ENCODE results near the gene CLIP2. TPM values are rescaled to one million over a fixed set of nuclear protein-coding genes. Genes with fewer than 3 reads are reported as not detected.

CLIP2 gene
- total and polyA plus RNA-seq, 7 donors: 20.7 to 56.4 (median 23.4) TPM

DNA sequence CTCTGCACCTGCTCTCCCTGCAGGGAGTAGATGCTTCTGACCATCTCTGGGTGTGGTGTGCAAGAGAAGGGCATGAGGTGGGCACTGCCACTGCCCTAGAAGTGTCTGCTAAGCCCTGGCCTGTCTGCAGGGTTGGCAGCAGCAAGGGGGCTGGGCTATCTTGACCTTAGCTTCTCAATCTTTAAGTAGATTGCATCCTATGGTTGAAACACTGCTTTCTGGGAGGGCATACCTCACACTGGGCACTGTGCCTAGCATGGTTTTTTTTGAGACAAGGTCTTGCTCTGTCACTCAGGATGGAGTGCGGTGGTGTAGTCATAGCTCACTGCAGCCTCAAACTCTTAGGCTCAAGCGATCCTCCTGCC, 54.9 kb downstream of the CLIP2 start:
- no peak for DNase-seq
- H3K4me1 ChIP-seq: peaks cover 0 to 6% (median 0%) of the 10 kb centered on the region in 4 donors
- 95 to 98% methylated on average over 2 of the region's 2 CpGs for WGBS, 2 donors
- TF ChIP-seq, protein P1, sequence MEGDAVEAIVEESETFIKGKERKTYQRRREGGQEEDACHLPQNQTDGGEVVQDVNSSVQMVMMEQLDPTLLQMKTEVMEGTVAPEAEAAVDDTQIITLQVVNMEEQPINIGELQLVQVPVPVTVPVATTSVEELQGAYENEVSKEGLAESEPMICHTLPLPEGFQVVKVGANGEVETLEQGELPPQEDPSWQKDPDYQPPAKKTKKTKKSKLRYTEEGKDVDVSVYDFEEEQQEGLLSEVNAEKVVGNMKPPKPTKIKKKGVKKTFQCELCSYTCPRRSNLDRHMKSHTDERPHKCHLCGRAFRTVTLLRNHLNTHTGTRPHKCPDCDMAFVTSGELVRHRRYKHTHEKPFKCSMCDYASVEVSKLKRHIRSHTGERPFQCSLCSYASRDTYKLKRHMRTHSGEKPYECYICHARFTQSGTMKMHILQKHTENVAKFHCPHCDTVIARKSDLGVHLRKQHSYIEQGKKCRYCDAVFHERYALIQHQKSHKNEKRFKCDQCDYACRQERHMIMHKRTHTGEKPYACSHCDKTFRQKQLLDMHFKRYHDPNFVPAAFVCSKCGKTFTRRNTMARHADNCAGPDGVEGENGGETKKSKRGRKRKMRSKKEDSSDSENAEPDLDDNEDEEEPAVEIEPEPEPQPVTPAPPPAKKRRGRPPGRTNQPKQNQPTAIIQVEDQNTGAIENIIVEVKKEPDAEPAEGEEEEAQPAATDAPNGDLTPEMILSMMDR (IDR thresholded peaks at IDR 0.05): no peak
- TF ChIP-seq POLR2A (IDR thresholded peaks at IDR 0.05) (no peak), EP300 (IDR thresholded peaks at IDR 0.05) (no peak), POLR2AphosphoS5 (IDR thresholded peaks at IDR 0.05) (no peak)
- H3K36me3 ChIP-seq: peaks cover 0 to 20% (median 3%) of the 10 kb centered on the region in 4 donors
- H3K9me3 ChIP-seq: no peaks in the 10 kb centered on the region
- no peaks in the 10 kb centered on the region for H3K27me3 ChIP-seq
- intact Hi-C loops (cut with DNase I): no loop called here
- no peak overlapping the region for H3K27ac ChIP-seq
- no peak overlapping the region for H3K4me3 ChIP-seq

DNA sequence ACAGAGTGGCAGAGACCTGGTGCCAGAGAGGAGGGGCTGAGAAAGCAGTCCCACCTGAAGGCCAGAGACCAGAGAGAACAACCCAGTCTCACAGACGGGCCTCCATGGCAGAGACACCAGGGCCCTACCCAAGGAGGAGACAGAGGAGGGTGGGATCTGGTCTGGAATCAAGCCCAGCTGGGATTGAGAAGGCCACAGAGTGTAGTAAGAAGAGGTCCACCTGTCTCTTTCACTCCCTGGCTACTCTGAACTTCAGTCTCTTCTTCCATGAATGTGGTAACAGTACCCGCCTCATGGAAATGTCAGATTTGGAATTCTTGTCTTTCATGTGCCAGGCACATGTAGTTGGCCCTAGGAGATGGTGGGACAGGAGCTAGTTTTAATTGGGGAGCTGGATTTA, 55.6 kb downstream of the CLIP2 start:
- intact Hi-C loops (cut with DNase I): no loop called here
- WGBS, 2 donors: 94% methylated on average over 2 of the region's 2 CpGs
- H3K36me3 ChIP-seq: peaks cover 0 to 20% (median 3%) of the 10 kb centered on the region in 4 donors

DNA sequence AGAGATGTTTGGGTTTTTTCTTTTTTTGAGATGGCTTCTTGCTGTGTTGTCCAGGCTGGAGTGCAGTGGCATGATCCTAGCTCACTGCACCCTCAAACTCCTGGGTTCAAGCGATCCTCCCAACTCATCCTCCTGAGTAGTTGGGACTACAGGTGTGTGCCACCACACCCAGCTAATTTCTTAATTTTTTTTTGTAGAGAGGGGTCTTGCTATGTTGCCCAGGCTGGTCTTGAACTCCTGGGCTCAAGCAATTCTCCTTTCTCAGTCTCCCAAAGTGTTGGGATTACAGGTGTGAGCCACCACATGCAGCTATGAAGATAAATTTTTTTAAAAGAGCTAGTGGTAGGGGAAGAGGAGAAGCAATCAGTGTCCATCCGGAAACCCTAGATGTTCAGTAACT, 56.8 kb downstream of the CLIP2 start:
- DNase-seq: no peak
- TF ChIP-seq EP300 (IDR thresholded peaks at IDR 0.05) (no peak), POLR2AphosphoS5 (IDR thresholded peaks at IDR 0.05) (no peak), POLR2A (IDR thresholded peaks at IDR 0.05) (no peak)
- TF ChIP-seq, protein P1 (IDR thresholded peaks at IDR 0.05): no peak

More for the DNA sequence above, 55.6 kb downstream of the CLIP2 start:
- Histone ChIP-seq H3K27me3 (no peaks in the 10 kb centered on the region), H3K4me3 (no peak overlapping the region), H3K27ac (no peak overlapping the region), H3K9me3 (no peaks in the 10 kb centered on the region), H3K4me1 (peaks cover 0 to 6% (median 0%) of the 10 kb centered on the region in 4 donors)
- TF ChIP-seq POLR2A (IDR thresholded peaks at IDR 0.05) (no peak), EP300 (IDR thresholded peaks at IDR 0.05) (no peak), POLR2AphosphoS5 (IDR thresholded peaks at IDR 0.05) (no peak)
- TF ChIP-seq, protein P1 (IDR thresholded peaks at IDR 0.05): no peak
- no peak for DNase-seq

DNA sequence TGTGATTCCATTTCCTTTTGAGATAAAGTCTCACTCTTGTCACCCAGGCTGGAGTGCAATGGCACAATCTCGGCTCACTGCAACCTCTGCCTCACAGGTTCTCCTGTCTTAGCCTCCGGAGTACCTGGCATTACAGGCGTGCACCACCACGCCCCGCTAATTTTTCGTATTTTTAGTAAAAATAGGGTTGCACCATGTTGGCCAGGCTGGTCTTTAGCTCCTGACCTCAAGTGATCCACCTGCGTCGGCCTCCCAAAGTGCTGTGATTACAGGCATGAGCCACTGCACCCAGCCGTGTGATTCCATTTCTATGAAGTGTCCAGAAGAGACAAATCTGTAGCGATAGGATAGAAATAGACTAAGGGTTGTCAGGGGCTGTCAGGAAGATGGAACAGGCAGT, 60.4 kb downstream of the CLIP2 start:
- Histone ChIP-seq H3K36me3 (peaks cover 0 to 8% (median 3%) of the 10 kb centered on the region in 4 donors), H3K9me3 (no peaks in the 10 kb centered on the region), H3K4me3 (no peak overlapping the region), H3K4me1 (peaks cover 0 to under 1% (median 0%) of the 10 kb centered on the region in 4 donors), H3K27ac (no peak overlapping the region), H3K27me3 (no peaks in the 10 kb centered on the region)
- intact Hi-C loops (cut with DNase I): no loop called here
- 96% methylated on average over 10 of the region's 10 CpGs for WGBS, 2 donors
- no peak for DNase-seq
- TF ChIP-seq POLR2AphosphoS5 (IDR thresholded peaks at IDR 0.05): no peak
- no peak for TF ChIP-seq EP300 (IDR thresholded peaks at IDR 0.05)
- TF ChIP-seq, protein P1 (IDR thresholded peaks at IDR 0.05): no peak
- no peak for TF ChIP-seq POLR2A (IDR thresholded peaks at IDR 0.05)

More for the DNA sequence above, 56.8 kb downstream of the CLIP2 start:
- Histone ChIP-seq H3K27me3 (no peaks in the 10 kb centered on the region), H3K27ac (no peak overlapping the region), H3K4me1 (peaks cover 0 to 6% (median 0%) of the 10 kb centered on the region in 4 donors), H3K36me3 (peaks cover 0 to 13% (median 0%) of the 10 kb centered on the region in 4 donors), H3K9me3 (no peaks in the 10 kb centered on the region), H3K4me3 (no peak overlapping the region)
- 95 to 98% methylated on average over 2 of the region's 2 CpGs for WGBS, 2 donors
- intact Hi-C loops (cut with DNase I): no loop called here

DNA sequence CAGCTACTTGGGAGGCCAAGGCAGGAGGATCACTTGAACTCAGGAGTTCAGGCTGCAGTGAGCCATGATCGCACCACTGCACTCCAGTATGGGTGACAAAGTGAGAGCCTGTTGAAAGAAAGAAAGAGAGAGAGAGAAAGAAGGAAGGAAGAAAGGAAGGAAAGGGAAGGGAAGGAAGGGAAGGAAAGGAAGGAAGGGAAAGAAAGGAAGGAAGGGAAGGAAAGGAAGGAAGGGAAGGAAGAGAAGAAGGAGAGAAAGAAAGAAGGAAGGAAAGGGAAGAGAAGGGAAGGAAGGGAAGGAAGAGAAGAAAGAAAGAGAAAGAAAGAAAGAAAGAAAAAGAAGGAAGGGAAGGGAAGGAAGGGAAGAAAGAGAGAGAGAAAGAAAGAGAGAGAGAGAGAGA, 61.5 kb downstream of the CLIP2 start:
- TF ChIP-seq EP300 (IDR thresholded peaks at IDR 0.05): no peak
- Histone ChIP-seq H3K9me3 (peaks cover 0 to 2% (median 0%) of the 10 kb centered on the region in 4 donors), H3K4me3 (no peak overlapping the region), H3K27me3 (no peaks in the 10 kb centered on the region), H3K4me1 (peaks cover 0 to 5% (median 0%) of the 10 kb centered on the region in 4 donors), H3K27ac (no peak overlapping the region), H3K36me3 (peaks cover 0 to 13% (median 3%) of the 10 kb centered on the region in 4 donors)
- 97% methylated on average over 1 of the region's 1 CpG for WGBS, 2 donors
- intact Hi-C loops (cut with DNase I): no loop called here
- no peak for DNase-seq

All from sigmoid colon (tissue), 7 donors.